Kidney tubule cell (primary cell): ENCODE results near the gene DCC.
A peak's percentile ranks its signal among the peaks of the same experiment; 100 is the strongest.

Source experiments
- DNase-seq: peaks from one replicate; pipeline ENCODE4 v3.0.0-alpha.2; 2018; ENCODE audit warnings: low spot score

The DCC gene

DNA sequence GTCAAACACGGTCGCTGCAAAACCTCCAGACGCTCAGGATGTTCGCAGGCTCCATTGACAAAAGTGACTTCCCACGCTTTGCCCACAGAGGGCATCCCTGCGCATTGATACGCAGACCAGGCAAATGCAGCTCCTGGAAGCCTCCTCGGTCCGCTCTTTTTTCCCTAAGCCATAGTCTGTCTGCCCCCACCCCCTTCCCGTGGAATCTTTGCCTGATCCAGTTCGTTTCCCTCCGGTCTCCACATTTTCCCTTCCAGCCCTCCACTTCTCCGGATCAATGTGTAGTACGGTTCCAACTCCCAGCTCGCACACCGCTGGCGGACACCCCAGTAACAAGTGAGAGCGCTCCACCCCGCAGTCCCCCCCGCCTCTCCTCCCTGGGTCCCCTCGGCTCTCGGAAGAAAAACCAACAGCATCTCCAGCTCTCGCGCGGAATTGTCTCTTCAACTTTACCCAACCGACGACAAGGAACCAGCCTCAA is at the start of gene DCC:
Gene DCC (plus strand): TSS at position 307 of the 481 bp plus-strand sequence. CDS start 591 bp downstream, outside the sequence.
- peak; percentile 62 for DNase-seq

GRCh38 chr18:52310651-52311050 is 29.3 kb upstream of the DCC start:
- peak; percentile 15 for DNase-seq

DNA sequence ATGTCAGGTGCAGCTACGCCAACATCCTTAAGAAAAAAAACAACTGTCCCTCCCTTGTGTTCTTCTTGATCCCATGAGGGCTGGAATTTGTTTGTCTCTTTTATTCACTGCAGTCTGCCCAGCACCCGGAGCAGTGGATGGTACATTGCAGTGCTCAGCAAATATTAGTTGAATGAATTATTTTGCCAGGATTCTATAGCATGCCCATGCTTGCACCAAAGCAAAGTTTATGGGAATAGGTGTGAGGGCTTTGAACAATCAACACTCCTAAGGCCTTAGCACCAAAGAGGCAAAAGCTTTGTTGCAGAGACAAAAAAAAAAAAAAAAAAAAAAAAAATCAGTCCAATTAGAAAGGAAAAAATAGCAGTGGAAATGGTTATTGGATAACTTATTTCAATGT is 28.7 kb upstream of the DCC start:
- no peak for DNase-seq

GRCh38 chr18:52312346-52312745 is 27.7 kb upstream of the DCC start:
- peak; percentile 68 for DNase-seq

DNA sequence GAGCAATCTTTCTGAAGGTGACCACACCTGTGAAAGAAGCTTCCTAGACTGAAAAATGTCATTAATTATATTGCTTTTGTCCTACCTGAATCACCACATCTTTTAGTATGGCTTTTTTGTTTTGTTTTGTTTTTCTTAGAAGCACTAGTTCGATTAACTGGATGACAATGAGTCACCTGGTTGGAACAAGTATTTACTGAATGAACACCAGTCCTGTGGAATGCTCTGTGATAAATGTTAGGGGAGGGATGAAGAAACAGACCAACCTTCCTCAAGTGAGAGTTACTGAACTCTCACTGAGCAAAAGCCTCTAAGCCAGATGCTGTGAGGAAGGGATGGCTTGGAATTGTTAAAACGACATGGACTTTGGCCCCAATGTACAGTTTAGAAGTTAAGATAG is 26.8 kb upstream of the DCC start:
- peak; percentile 86 for DNase-seq

DNA sequence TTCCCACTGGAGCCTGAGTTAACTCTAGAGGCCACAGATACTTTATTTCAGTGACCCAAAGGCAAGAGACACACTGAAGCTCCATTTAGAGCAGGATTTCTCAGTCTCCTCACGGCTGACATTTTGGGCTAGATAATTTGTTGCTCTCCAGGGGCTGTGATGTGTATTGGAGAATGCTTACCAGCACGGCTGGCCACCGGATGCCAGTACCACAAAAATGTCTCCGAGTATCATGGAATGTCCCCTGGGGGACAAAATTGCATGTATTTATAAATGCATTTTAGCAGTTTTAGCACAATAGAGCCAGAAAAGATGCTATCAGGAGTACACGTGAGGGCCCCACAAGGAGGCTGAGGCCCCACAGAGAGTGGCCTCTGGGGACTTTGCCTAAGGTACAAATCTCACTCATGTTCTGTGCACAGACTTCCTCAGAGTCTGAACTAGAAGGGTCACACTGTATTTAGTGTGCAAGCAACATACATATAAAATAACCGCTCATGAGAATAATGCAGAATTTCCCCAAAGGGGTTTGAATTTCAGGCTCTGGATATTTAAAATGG is 20.5 kb upstream of the DCC start:
- no peak for DNase-seq

DNA sequence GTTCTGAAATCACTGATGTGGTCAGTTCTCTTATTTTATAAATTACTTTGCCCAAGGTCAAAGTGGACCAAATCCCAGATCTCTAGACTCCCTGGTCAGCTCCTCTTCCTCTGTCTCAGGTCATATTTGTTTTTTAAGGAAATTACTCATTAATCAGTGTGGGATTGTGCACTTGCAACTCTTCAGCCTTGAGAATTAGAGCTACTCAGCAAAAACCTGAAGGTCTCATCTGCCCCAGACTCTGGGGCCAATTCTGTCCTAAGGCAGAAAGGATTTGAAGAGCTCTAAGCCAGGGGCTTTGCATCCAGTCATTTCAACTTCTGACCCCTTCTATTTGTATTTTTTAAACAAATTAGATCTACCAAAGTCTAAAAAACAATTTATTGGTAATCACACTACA is 17.7 kb upstream of the DCC start:
- DNase-seq, result no peak

GRCh38 chr18:52323802-52324201 is 16.2 kb upstream of the DCC start:
- no peak for DNase-seq

DNA sequence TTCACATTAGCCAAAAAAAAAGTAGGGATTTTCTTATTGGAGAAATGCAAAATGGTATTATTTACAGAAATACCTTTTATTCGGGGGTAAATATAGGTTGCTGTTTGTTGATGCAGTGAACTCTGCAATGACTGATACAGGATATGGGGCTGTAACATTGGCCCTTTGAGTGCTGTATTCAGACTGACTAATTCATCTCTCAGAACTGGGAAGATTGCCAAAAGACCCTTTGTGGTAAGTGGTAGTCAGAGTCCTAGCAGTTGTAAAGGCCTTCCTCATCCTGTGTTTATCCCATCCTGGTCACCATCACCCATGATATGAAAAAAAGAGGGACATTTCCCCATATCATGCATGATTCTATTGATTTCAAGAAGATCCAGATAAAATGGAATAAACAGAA is 14.0 kb upstream of the DCC start:
- peak; percentile 77 for DNase-seq

DNA sequence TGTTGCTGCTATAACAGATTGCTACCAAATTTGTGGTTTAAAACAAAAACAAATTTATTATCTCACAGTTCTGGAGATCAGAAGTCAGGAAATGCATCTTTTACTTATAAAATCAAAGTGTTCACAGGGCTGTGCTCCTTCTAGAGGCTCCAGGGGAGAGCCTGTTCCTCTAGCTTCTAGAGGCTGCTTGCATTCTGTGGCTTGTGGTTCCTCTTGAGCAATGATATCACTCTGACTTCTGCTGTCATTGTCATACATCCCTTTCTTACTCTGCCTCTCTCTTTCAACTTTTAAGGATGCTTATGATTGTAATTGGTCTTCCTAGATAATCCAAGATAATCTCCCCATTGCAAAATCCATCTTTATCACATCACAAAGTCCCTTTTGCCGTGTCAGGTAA is 6.1 kb upstream of the DCC start:
- DNase-seq, result peak; percentile 17

- no peak for DNase-seq
Observed at GRCh38 chr18:52334307-52334706, 5.7 kb upstream of the DCC start.

- DNase-seq, result peak; percentile 61
Observed at GRCh38 chr18:52334896-52335295, 5.1 kb upstream of the DCC start.

GRCh38 chr18:52337276-52337675 is 2.7 kb upstream of the DCC start:
- peak; percentile 92 for DNase-seq

GRCh38 chr18:52340406-52341102 is 557 bp downstream of the DCC start:
- no peak for DNase-seq

DNA sequence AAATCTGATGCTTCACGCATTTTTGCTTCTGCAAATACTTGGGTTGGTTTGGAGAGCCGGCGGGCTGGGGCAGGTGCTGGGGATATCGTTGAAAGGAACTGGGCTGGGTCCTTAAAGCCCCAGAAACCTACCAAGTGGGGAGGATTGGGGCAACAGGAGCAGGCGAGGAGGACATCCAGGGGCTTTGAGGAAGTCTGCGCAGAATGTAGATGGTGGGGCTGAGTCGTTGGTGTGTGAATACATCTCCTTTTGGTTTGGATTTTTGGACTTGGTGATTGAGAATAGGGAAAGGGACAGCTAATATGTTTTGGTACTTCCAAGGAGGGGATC is 1.1 kb downstream of the DCC start:
- DNase-seq, result no peak

- no peak for DNase-seq
Observed at GRCh38 chr18:52341608-52342381, 1.8 kb downstream of the DCC start.

GRCh38 chr18:52342456-52342855 is 2.5 kb downstream of the DCC start:
- no peak for DNase-seq

GRCh38 chr18:52343138-52343537 is 3.1 kb downstream of the DCC start:
- peak; percentile 22 for DNase-seq

DNA sequence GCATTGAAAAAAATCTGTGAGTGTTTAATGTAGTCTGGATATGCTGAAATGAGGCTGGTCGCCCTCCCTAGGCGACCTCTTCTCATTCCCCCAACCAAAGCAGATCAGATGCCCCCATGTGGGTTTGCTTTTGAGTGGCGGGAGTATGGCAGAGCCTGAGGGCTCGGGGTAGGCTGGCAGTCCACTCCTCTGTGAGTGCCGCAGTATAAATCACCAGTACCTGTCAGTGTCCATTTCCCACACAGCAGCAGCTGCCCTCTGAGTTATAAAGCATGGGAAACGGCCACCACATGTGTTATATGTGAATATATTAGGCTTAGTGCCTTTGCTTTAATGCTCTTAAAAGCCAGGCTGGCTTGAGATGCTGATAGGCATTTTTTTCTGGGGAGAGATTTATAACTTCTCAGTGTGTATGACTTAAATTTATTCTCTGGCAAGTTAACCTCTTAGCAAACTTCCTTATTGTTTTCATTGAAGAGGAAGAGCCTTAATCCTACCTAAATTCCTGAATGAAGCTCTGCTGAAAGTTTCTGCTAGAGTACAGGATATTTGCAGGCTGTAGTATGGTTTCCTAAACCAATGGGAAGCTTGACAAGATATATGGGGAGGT is 3.8 kb downstream of the DCC start:
- DNase-seq, result no peak

- DNase-seq, result no peak
Observed at GRCh38 chr18:52344881-52345280, 4.9 kb downstream of the DCC start.

DNA sequence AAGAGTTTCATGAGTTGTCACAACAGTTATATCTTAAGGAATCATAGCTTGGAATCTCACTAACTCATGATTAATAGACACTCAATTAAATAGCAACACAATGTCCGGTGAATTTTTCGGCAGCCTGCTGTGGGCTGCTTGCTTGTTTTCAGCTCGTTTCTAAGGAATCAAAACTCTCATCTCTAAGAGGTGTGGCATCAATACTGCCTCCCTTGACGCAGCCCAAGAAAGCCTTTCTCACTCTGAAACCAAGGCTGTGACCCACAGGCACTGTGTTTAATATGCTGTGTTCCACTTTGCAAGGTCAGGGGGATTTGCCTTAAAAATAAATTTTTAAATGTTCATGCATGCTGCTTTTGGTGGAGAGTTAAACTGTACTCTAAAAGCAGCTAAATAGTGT is 5.4 kb downstream of the DCC start:
- DNase-seq, result no peak

GRCh38 chr18:52348209-52348608 is 8.2 kb downstream of the DCC start:
- DNase-seq, result peak; percentile 30

GRCh38 chr18:52349498-52349897 is 9.5 kb downstream of the DCC start:
- no peak for DNase-seq
